Measurements from ENCODE around the gene GAS2L2. TPM values are rescaled to one million over a fixed set of nuclear protein-coding genes. Genes with fewer than 3 reads are reported as not detected.
"Not testable (repeated sequence)": the region's sequence is repeated elsewhere in the genome, so short reads cannot be mapped to it uniquely, and the experiment has no call there.

The GAS2L2 gene
- total and polyA plus RNA-seq, 10 donors: 0.02 to 0.03 (median 0.02) TPM; not detected in 7

- no peak overlapping the region for H3K27ac ChIP-seq
- H3K9me3 ChIP-seq: no peaks in the 10 kb centered on the region
- no peak for DNase-seq
- H3K27me3 ChIP-seq (replicated peaks in 1 of 7): no peaks in the 10 kb centered on the region
- TF ChIP-seq POLR2A (IDR thresholded peaks at IDR 0.05) (no peak), CTCF (IDR thresholded peaks at IDR 0.05 in 8 of 11, conservative IDR thresholded peaks at IDR 0.05 in 3 of 11) (no peak), POLR2AphosphoS5 (IDR thresholded peaks at IDR 0.05) (no peak)
- H3K36me3 ChIP-seq: peaks cover 0 to 56% (median 11%) of the 10 kb centered on the region in 6 donors
- H3K4me1 ChIP-seq: peaks cover 0 to 30% (median 19%) of the 10 kb centered on the region in 6 donors
- 89 to 95% (median 95%) methylated on average over 1 of the region's 1 CpG for WGBS, 5 donors
- intact Hi-C loops (cut with DNase I; ENCODE audit: low total_unique reads): no loop called here
- no peak overlapping the region for H3K4me3 ChIP-seq
Measured at GRCh38 chr17:35705230-35705629, 47.8 kb downstream of the GAS2L2 start.

- Histone ChIP-seq H3K4me1 (peaks cover 0 to 12% (median 8%) of the 10 kb centered on the region in 6 donors), H3K36me3 (peaks cover 0 to 54% (median 4%) of the 10 kb centered on the region in 6 donors)
- WGBS, 5 donors: 97 to 100% (median 97%) methylated on average over 2 of the region's 2 CpGs
- intact Hi-C loops (cut with DNase I; ENCODE audit: low total_unique reads); H3K4me3 ChIP-seq; DNase-seq; H3K9me3 ChIP-seq; H3K27ac ChIP-seq; H3K27me3 ChIP-seq (replicated peaks in 1 of 7): not testable (repeated sequence)
Measured at GRCh38 chr17:35703308-35703707, 49.7 kb downstream of the GAS2L2 start.

GRCh38 chr17:35701491-35701890, 51.5 kb downstream of the GAS2L2 start:
- Histone ChIP-seq H3K4me3 (no peak overlapping the region), H3K9me3 (no peaks in the 10 kb centered on the region), H3K36me3 (peaks cover 0 to 68% (median 10%) of the 10 kb centered on the region in 6 donors), H3K4me1 (peaks cover 0 to 5% (median 0%) of the 10 kb centered on the region in 6 donors), H3K27me3 (replicated peaks in 1 of 7) (no peaks in the 10 kb centered on the region), H3K27ac (no peak overlapping the region)
- WGBS, 5 donors: 86 to 97% (median 91%) methylated on average over 5 of the region's 5 CpGs
- intact Hi-C loops (cut with DNase I; ENCODE audit: low total_unique reads): no loop called here
- TF ChIP-seq POLR2A (IDR thresholded peaks at IDR 0.05) (no peak), CTCF (IDR thresholded peaks at IDR 0.05 in 8 of 11, conservative IDR thresholded peaks at IDR 0.05 in 3 of 11) (no peak), POLR2AphosphoS5 (IDR thresholded peaks at IDR 0.05) (no peak)
- no peak for DNase-seq

- no peaks in the 10 kb centered on the region for H3K9me3 ChIP-seq
- H3K27ac ChIP-seq: no peak overlapping the region
- 84 to 96% (median 87%) methylated on average over 6 of the region's 6 CpGs for WGBS, 5 donors
- no peaks in the 10 kb centered on the region for H3K27me3 ChIP-seq (replicated peaks in 1 of 7)
- H3K4me1 ChIP-seq: peaks cover 0 to 5% (median 0%) of the 10 kb centered on the region in 6 donors
- H3K36me3 ChIP-seq: peaks cover 0 to 75% (median 18%) of the 10 kb centered on the region in 6 donors
- no peak overlapping the region for H3K4me3 ChIP-seq
- TF ChIP-seq CTCF (IDR thresholded peaks at IDR 0.05 in 8 of 11, conservative IDR thresholded peaks at IDR 0.05 in 3 of 11) (no peak), POLR2A (IDR thresholded peaks at IDR 0.05) (no peak), POLR2AphosphoS5 (IDR thresholded peaks at IDR 0.05) (no peak)
- no peak for DNase-seq
- intact Hi-C loops (cut with DNase I; ENCODE audit: low total_unique reads): no loop called here
Measured at GRCh38 chr17:35700150-35700549, 52.9 kb downstream of the GAS2L2 start.

- Histone ChIP-seq H3K36me3 (peaks cover 0 to 89% (median 31%) of the 10 kb centered on the region in 6 donors), H3K27me3 (replicated peaks in 1 of 7) (no peaks in the 10 kb centered on the region), H3K27ac (no peak overlapping the region), H3K4me1 (peaks cover 0 to 5% (median 0%) of the 10 kb centered on the region in 6 donors), H3K9me3 (no peaks in the 10 kb centered on the region), H3K4me3 (no peak overlapping the region)
- no peak for DNase-seq
- no peak for TF ChIP-seq POLR2A (IDR thresholded peaks at IDR 0.05)
- TF ChIP-seq POLR2AphosphoS5 (IDR thresholded peaks at IDR 0.05): no peak
- TF ChIP-seq CTCF (IDR thresholded peaks at IDR 0.05 in 8 of 11, conservative IDR thresholded peaks at IDR 0.05 in 3 of 11): no peak
- intact Hi-C loops (cut with DNase I; ENCODE audit: low total_unique reads): no loop called here
- WGBS, 5 donors: 92 to 100% (median 97%) methylated on average over 2 of the region's 2 CpGs
Measured at GRCh38 chr17:35698800-35699199, 54.2 kb downstream of the GAS2L2 start.
